HG03460 (cell line): ENCODE data around the gene GSG1L.

Source experiments
- ATAC-seq: cut with Tn5 transposase; IDR thresholded peaks from one replicate; pipeline ENCODE4 v1.9.1; 2021; ENCODE audit not compliant: unreplicated experiment

GSG1L gene

DNA sequence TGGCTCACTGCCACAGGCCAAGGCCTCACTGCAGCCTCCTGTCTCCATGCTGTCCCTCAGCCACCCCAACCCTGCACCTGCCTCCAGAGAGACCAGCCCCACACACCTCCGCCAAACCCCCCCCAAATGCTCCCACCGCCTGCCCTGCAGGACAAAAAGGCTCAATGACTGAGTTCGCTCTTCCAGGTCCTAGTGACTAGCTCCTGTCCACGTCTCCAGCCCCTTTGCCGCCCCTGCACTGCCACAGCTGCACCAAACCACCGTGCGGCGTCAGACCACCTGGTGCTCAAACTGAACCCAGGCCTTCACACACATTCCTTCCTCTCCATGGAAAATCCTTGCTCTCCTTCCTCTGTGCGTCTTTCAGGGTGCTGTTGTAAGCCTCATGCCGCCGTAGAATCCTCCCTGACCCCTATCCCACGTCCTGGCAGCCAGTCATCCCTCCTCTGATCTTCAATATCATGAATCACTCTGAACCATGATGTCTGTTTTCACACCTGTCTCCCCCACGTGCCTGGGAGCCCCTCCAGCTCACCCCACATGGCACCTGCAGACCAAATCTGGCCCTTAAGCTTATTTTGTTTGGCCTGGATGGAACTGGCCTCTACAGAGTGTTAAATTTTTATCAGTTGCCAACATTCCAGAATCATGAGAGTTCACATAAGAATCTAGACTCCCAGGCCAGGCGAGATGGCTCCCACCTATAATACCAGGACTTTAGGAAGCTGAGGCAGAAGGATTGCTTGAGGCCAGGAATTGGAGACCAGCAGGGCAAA, 4.3 kb upstream of the GSG1L start:
- no peak for ATAC-seq

DNA sequence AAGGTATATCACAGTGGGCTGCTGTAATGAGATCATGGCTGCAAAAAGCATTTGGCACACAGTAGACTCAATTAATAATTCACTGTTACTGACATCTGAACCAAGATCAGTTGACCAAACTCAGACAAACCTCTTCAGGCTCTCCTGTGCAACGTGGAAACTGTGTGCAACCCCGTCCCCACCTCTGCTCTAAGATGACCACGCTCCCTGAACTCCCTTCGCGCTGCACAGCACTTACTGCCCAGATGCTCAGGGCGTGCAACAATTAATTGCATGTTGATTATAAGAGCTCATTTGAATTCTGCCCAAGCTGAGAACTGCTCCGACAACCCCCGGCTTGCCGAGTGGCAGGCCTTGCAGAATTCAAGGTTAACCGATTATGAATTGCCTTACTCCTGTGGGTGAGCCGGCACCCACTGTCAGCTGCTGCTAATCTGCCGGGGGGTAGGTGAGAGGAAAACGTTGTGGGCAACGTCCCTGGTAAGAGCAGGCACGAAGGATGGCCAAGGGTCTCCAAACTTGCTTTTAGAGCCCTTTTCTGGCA, 1.3 kb upstream of the GSG1L start:
- no peak for ATAC-seq

DNA sequence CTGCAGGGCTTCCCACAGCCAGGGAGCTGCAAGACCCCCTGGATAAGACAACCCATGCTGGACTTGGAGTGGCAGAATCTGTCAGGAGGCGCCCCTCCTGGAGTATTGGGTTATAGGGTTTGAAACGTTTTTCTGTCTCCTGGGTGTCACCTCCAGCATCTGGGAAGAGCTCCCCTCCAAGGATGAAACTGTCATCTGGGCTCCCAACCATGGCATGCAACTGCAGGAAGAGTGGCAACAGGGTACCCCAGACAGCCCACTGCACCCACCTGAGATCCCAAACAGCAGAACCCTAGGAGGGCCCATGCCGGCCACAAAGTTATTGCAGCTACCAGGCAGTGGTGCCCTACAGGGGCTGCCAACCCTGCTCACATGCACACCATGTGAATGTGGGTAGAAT, 636 bp upstream of the GSG1L start:
- ATAC-seq: no peak

DNA sequence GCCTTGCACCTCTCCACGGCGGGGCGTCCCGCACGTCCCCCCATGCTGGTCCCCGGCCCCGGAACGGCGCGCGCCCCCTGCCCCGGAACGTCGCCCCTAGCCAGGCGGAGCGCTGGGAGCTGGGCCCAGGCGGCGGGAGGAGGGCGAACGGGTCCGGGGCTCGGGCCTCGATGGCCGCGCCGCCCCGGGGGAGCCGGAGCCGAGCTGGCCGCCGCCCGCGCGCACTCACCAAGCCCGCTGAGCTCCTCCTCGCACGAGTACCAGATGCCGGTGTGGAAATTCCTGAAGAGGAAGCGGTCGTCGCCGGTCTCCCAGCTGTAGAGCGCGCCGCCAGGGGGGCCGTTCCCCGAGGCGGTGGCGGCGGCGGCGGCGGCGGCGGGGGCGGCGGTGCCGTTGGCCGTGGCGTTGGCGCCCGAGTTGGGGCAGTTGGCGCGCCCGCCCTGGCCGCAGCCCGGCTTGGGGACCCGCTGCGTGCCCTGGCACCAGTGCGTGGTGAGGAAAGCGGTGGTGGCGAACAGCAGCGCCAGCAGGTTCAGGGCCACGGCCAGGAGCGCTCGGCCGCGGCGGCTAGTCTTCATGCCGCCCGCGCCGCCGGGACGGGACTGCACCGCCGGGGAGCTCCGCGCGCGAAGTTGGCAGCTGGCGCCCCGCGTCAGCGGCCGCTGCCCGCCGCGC, 530 bp downstream of the GSG1L start:
- ATAC-seq: no peak

DNA sequence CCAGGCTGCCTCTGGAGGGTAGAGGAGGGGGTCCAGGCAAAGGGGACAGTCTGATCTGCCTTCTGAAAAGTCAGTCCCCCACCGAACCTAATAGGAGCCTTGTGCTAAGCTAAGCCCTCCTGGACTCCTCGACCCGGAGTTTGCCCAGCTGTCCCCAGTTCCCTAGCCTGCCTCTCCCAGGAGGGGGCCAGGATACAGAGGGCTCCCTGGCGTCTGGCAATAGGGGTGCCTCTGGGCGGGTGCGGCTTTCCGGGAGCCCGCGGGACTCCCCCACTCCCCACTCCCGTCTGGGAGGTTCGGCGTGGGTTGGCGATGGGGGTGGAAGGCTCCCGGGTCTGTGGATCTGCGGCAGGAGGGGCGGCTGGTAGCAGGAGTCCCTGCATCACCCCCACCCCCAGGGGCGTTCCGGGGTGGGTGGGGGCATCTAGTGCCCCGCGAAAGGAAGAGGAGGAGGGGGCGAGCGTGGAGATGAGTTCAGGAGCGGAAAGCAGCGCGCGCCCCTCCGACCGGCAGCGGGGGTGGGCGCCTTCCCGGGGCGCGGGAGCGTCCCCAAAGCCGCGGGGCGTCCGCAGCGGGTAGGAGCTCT, 1.2 kb downstream of the GSG1L start:
- no peak for ATAC-seq

DNA sequence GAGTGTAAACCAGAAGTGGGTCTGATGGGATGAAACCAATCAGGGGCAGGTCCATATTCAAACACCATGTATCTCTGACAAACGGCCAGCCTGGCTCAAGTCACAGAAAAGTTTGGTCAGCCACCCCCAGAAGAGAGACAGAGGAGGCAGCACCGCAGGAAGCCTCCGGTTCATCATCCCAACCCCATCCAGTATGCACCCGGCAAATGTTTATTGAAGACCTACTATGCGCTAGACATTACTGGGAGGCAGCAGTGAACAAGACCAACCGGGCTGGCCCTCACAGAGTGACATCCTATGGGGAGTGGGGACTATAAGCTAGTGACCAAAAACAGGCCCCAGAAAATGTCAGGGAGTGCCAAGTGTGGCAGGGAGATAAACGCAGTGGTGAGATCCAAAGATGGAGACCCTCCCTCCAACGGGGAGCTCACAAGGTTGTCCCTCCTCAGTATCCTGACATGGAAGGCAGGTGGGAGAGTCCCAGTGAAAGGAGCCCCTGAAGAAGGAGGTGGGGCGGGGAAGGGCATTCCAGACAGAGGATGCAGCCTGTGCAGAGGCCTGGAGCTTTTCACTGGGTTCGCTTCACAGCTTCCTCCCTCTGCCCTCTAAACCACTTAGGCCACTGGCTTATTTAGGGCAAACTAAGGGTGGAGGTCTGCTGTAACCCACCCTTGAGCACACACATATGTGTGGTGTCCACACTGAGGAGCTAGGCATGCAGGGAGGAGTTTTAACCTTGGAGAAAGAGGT, 2.0 kb downstream of the GSG1L start:
- no peak for ATAC-seq

DNA sequence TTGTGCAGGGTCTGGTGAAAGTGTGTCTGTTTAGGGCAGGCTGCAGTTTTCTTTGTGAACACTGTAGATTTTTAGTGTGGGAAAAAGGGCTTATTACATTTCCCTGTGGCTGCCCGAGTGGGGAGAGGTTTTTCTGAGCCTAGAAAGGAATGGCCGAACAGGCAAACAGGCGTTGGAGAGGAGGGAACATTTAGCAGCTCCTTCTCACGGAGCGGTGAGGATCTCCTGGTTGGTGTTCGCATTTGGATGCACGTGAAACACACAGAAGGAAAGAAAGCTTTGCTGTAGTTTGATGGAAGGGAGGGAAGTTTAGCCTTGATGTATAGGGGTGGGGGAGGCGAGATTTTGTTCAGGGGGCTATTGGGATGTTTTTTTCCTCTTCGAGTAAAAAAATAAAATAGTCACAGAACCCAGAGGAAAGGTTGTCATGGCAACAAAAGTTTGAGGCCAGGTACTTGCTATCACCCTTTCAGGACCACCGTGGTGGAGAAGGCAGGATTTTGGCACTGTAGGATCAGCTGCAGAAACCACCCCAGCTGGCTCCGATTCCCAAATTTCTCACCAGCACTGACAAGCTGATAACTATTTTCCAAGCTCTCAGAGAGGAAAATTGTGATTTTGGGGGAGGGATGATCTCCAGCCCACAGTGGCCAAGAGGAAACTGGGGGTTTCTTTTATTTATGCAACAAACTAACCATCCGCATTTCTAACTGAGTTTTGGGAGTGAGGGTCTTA, 3.5 kb downstream of the GSG1L start:
- no peak for ATAC-seq

DNA sequence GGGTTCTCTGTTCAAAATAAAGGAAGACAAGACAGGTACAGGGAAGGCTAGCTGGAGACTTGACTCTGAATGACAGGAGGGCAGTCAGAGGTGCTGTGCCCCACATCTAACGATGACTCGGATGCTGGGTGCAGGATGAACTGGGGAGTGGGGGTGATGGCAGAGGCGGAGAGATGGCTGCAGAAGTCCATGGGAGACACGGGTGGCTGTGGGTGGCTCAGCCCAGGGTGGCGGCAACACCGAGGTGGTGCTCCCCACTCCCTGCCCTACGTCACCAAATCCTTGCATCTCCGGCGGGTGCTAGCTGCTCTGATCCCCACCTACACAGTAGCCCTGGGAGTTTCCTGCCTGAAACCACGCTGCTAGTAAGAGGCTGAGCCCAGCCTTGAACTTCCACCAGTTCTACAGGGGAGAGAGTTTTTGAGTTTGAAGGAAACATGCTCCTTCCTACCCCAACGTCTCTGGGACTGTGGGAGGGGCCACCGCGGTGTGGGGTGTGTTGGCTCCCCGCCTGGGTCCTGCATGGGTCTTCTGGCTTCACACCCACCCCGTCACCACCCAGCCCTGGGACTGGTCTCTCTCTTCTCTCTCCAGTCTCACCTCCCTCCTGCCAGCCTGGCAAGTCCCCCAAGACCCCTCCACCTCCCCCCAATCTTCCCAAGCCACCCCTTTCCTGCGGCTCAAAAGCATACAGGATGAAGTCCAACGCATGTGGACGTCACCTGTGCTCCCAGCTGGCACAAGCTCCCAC, 4.5 kb downstream of the GSG1L start:
- ATAC-seq: no peak

DNA sequence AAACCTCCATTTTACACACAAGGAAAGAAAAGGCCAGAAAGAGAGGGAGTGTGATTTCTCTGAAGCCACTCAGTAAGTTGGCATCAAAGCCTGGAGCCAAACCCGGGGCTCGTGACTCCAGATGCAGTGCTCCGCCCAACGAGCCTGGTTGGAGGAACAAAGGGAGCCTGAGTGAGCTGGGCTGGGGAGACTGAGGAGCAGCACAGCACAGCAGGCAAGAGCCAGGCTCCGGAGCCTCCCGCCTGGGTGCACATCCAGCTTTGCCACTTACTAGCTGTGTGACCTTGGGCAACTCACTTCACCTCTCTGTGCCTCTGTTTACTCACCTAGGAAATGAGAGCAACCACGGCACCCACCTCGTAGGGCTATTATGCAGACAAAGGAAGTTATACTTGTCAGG, 5.6 kb downstream of the GSG1L start:
- ATAC-seq: no peak

DNA sequence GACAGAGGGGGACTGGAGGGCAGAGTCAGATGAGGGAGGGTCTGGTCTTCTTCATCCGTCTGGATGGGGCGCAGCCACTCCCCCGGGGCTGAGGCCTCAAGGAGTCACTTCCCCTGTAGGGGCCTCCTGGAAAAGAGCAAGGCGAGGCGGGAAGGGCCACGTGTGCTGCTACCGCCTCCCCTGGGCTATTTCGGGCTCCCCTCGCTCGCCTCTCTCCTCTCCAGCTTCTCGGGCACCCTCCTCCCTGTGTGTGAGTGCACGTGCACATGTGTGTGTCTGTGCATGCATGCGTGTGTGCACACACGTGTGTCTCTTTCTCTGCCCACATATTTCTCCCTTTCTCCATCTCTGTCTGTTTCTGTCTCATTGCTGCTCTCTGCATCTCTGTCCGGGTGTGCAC, 10.1 kb downstream of the GSG1L start:
- no peak for ATAC-seq

DNA sequence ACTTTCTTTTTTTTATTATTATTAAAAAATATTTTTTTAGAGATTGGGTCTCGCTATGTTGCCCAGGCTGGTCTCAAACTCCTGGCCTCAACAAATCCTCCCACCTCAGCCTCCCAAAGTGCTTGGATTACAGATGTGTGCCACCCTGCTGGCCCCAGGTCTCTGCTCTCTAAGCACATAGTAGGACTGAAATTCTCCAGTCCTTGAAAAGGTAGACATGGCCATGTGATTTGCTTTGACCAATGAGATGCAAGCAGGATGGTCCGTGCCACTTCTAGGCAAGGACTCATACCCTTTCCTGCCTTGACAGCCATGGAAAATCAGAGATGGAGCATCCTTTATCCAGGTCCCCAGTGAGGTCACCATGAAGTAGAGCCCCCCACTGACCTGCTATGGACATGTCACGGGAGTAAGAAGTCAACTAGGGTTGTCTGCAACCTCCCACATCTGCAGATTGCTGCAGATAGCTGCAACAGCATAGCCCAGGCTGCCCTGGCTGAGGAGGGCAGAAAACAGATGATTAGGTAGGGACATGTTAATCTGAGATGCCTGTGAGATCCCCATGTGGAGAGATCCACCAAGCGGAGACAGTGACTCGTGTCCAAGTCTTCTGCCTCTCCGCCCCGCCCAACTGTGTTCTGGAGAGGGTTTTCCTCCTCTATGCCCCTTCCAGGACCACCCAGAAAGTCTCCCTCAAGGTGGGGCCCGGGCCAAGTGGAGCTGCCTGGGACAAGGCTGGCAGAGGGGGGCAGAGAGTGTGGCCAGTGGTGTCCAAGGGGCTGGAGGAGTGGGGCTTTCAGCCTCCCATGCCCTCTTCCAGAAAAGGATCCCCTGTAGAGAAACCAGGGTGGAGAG, 11.0 kb downstream of the GSG1L start:
- no peak for ATAC-seq

DNA sequence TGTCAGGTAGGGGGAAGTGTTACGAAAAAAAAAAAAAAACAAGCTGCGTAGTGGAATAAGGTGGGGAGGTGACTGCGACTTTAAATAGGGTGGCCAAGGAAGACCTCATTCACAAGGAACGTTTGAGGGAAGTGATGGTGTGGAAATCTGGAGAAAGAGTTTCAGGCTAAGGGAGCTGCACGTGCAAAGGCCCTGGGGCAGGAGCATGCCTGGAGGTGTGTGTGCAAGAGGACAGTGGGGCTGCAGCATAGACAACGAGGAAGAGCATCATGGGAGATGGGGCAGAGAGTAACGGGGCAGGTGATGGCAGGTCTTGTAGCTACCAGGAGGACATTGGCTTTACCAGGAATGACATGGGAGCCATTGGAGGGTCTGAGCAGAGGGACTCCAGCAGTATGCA, 12.0 kb downstream of the GSG1L start:
- ATAC-seq: no peak

DNA sequence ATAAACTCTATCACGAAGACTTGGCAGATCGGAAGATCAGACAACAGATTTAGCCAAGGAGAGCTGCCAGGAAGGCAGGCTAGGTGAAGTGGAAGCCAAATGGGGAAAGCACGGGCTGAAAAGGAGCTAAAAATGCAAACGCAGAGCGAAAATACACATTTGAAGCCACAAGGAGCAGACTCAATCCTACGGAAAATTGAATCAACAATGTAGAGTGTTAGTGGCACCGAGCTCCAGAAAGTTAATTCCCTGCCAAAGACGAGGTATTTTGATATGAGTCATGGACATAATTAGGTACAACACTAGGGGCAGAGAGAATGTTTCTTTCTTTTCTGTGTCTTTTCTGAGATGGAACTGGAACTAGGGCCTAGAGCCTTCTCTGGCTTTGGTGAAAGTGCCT, 20.7 kb downstream of the GSG1L start:
- ATAC-seq: no peak

DNA sequence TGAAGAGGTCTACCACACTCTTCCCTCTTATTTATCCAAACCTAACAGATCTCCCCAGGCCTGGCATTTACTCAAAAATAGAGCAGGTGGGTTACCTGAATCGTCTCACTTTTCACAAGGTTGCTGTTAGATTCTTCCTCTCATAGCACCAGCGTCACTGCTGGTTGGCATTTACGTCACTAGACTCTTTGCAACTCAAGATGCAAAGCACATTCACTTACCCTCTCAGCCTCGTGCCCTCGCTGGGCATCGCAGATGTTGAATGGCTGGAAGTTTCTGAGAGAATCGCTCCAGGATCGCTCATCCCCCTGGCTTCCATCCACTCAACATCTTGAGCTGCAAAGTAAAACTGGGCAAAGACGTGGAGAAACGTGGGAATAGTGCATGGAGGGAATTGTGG, 21.9 kb downstream of the GSG1L start:
- ATAC-seq: no peak

DNA sequence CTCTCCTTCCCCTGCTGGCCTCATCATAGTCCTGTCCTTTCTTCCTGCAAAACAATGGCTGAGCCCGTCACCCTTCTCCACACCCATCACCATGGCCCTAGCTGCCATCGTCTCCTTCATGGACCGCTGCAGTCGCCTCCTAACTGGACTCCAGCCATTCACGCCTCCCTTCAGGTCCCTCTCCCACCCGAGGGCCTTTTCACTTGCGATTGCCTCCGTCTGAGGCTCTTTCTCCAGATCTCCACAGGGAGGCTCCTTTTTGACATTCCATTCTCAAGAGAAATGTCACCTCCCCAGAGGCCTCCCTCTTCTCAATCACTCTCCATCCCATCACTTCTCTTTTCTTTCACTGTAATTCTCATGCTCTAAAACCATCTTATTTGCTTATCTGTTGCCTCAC, 23.5 kb downstream of the GSG1L start:
- ATAC-seq: no peak

DNA sequence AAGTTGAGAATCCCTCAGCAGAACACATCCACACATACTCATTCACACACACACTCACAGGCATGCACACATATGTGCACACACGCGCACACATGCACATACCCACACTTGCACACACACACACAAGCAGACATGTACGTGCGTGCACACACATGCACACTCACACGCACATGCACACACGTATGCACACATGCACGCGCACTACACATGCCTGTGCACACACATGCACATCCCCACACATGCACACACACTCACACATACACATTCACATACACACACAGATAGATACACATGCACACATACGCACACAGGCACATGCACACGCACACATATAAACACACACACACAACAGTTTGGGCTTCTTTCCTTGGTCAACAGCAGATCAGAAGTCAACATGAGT, 24.0 kb downstream of the GSG1L start:
- ATAC-seq: no peak

DNA sequence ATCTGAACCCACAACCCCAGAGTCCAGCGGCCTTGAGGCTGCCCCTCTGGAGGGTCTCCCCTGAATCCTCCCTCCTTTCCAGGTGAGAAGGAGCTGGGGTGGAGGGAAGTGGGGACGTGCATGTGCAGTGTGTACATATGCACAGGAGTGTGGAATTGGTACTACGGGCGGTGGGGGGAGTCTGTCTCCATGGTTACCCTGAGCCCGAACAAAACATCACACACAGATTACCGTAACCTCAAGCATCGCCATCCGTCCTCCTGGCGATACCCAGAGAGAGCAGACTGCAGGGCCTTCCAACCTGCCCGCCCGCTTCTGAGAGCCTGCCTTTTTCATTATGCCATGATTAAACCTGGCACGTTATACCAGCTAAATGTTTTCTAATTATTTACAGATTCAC, 25.1 kb downstream of the GSG1L start:
- ATAC-seq: no peak

DNA sequence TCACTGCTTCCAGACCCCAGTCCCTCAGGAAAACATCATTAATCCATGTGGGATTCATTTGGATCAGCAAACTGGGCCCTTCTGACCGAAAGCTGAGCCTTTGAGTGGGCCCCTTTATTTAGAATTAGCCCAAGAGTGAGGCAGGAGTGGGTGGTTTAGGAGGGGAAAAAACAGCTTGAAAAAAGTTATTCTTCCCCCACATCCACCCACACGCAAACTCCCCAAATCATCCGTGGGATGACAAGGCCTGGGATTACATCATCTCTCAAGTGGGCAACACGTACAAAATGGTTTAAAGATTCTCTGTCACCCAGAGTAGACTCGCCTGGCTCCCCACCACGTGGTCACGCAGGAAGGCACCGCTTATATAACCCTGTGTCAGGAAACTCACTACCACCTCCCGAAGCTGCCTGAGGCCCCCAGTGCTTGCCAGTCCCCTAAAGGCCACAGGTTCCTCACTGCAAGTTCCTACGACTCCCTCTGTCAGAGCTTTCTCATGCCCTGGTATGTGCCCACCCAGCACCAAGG, 27.6 kb downstream of the GSG1L start:
- ATAC-seq: no peak

DNA sequence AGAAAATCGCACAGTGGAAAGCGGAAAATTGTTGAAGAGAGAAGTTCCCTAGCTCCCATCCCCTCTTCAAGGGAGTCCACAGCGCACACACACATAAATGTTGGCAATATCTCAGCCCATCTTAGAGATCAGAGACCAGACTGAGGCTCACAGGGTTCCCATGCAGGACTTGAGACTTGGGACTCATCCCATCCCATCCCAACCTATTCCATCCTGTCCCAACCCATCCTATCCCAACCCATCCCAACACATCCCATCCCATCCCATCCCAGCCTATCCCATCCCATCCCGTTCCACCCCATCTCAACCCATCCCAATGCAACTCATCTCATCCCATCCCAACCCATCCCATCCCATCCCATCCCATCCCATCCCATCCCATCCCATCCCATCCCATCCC, 29.6 kb downstream of the GSG1L start:
- ATAC-seq: no peak
